ENCODE results near the gene RAP1GAP. TPM values are rescaled to one million over a fixed set of nuclear protein-coding genes. Genes with fewer than 3 reads are reported as not detected.
A peak's percentile ranks its signal among the peaks of the same experiment; 100 is the strongest.

RAP1GAP gene
- total and polyA plus RNA-seq, 4 donors, result 8.6 to 23.1 (median 11.3) TPM

DNA sequence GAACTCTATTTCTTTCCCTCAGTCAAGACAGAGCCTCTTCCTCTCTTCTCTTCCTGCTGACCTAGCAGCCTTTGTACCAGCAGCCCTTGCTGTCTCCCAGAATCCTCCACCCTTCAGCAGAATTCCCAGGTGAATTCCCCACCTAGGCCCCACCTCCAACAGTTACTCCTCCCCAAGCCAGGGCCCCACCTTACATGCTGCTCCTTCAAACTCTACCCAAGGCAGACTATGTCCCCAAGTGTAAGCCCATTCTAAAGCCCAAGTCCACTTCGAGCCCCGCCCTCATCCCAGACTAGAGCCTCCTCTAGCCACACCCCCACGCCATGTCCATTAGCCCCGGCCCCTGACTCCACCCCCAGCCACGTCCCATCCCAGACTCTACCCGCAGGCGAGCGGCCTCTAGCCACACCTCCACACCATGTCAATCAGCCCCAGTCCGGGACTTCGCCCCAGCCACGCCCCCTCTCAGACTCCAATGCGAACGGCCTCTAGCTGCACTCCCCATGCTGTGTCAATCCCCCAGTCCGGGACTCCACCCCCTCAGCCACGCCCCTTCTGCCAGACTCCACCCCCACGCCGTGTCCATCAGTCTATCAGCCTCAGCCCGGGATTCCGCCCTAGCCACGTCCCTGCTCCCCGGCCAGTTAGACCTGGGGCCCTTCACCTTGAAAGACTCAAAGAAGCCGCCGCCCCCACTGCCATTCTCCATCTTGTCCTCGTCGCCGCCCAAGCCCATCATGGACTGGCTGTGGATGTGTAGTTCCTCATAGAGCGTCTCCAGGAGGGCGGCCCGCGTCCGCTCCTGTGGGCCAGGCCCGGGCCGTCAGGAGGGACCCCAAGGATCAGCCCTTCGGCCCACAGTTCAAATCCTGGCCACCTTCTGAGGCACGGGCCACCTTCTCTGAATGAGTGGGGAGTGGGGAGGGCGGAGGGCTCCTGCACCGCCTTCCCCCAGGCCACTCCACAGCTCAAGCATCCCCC is 61.3 kb downstream of the RAP1GAP start:
- H3K4me1 ChIP-seq (ENCODE audit: control insufficient read depth in 4 of 4, insufficient read depth in 4 of 4, low read length in 3 of 4), result no peaks in the 10 kb centered on the region
- H3K36me3 ChIP-seq (ENCODE audit: control insufficient read depth in 4 of 4, insufficient read depth in 3 of 4, low read depth in 1 of 4, low read length in 3 of 4), result peaks cover 0 to 4% (median under 1%) of the 10 kb centered on the region in 4 donors
- no peak for TF ChIP-seq FOXA1 (IDR thresholded peaks at IDR 0.05)
- TF ChIP-seq RXRA (IDR thresholded peaks at IDR 0.05), result no peak
- TF ChIP-seq JUND (IDR thresholded peaks at IDR 0.05), result no peak
- TF ChIP-seq NR2F2 (IDR thresholded peaks at IDR 0.05), result no peak
- TF ChIP-seq, protein P1, sequence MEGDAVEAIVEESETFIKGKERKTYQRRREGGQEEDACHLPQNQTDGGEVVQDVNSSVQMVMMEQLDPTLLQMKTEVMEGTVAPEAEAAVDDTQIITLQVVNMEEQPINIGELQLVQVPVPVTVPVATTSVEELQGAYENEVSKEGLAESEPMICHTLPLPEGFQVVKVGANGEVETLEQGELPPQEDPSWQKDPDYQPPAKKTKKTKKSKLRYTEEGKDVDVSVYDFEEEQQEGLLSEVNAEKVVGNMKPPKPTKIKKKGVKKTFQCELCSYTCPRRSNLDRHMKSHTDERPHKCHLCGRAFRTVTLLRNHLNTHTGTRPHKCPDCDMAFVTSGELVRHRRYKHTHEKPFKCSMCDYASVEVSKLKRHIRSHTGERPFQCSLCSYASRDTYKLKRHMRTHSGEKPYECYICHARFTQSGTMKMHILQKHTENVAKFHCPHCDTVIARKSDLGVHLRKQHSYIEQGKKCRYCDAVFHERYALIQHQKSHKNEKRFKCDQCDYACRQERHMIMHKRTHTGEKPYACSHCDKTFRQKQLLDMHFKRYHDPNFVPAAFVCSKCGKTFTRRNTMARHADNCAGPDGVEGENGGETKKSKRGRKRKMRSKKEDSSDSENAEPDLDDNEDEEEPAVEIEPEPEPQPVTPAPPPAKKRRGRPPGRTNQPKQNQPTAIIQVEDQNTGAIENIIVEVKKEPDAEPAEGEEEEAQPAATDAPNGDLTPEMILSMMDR (IDR thresholded peaks at IDR 0.05; ENCODE audit: low read depth, low read length, missing input control), result no peak
- no peak for TF ChIP-seq FOXA2 (IDR thresholded peaks at IDR 0.05)
- TF ChIP-seq, protein P2, sequence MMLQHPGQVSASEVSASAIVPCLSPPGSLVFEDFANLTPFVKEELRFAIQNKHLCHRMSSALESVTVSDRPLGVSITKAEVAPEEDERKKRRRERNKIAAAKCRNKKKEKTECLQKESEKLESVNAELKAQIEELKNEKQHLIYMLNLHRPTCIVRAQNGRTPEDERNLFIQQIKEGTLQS (IDR thresholded peaks at IDR 0.05), result no peak
- TF ChIP-seq, protein P3, sequence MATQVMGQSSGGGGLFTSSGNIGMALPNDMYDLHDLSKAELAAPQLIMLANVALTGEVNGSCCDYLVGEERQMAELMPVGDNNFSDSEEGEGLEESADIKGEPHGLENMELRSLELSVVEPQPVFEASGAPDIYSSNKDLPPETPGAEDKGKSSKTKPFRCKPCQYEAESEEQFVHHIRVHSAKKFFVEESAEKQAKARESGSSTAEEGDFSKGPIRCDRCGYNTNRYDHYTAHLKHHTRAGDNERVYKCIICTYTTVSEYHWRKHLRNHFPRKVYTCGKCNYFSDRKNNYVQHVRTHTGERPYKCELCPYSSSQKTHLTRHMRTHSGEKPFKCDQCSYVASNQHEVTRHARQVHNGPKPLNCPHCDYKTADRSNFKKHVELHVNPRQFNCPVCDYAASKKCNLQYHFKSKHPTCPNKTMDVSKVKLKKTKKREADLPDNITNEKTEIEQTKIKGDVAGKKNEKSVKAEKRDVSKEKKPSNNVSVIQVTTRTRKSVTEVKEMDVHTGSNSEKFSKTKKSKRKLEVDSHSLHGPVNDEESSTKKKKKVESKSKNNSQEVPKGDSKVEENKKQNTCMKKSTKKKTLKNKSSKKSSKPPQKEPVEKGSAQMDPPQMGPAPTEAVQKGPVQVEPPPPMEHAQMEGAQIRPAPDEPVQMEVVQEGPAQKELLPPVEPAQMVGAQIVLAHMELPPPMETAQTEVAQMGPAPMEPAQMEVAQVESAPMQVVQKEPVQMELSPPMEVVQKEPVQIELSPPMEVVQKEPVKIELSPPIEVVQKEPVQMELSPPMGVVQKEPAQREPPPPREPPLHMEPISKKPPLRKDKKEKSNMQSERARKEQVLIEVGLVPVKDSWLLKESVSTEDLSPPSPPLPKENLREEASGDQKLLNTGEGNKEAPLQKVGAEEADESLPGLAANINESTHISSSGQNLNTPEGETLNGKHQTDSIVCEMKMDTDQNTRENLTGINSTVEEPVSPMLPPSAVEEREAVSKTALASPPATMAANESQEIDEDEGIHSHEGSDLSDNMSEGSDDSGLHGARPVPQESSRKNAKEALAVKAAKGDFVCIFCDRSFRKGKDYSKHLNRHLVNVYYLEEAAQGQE (IDR thresholded peaks at IDR 0.05), result no peak
- no peak for TF ChIP-seq HNF4G (IDR thresholded peaks at IDR 0.05)
- no peak for TF ChIP-seq RAD21 (IDR thresholded peaks at IDR 0.05)
- TF ChIP-seq EGR1 (IDR thresholded peaks at IDR 0.05; ENCODE audit: low read depth in 2 of 2), result no peak
- peak; percentile 55 for TF ChIP-seq SP1 (IDR thresholded peaks at IDR 0.05)
- no peak for TF ChIP-seq GABPA (IDR thresholded peaks at IDR 0.05 in 1 of 2, conservative IDR thresholded peaks at IDR 0.05 in 1 of 2)
- peak in 1 of 2 donors; percentile 43 for TF ChIP-seq HNF4A (conservative IDR thresholded peaks at IDR 0.05)
- TF ChIP-seq, protein P4, sequence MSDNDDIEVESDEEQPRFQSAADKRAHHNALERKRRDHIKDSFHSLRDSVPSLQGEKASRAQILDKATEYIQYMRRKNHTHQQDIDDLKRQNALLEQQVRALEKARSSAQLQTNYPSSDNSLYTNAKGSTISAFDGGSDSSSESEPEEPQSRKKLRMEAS (IDR thresholded peaks at IDR 0.05), result no peak
- TF ChIP-seq YY1 (IDR thresholded peaks at IDR 0.05), result no peak
- H3K9me3 ChIP-seq (ENCODE audit: control insufficient read depth in 4 of 4, low read length in 3 of 4), result no peaks in the 10 kb centered on the region
- H3K27me3 ChIP-seq (ENCODE audit: control insufficient read depth in 4 of 4, insufficient read depth in 4 of 4, low read length in 3 of 4), result no peaks in the 10 kb centered on the region
- H3K4me3 ChIP-seq (ENCODE audit: low read depth in 1 of 3, low read length in 3 of 3), result no peak overlapping the region
- H3K27ac ChIP-seq (ENCODE audit: low read depth in 1 of 2, low read length in 2 of 2), result no peak overlapping the region
- WGBS, result 48% methylated on average over 37 of the region's 37 CpGs
- H3K9ac ChIP-seq (ENCODE audit: low read depth in 1 of 2, low read length in 2 of 2), result no peak overlapping the region
- DNase-seq (ENCODE audit: low spot score), result peak; percentile 100

Data from liver (tissue), 9 donors.